ENCODE measurements around the gene ADGRG4.

The ADGRG4 gene

GRCh38 chrX:136292656-136293055 lies 8.1 kb upstream of the ADGRG4 start:
- DNase-seq (ENCODE audit: low read depth in 2 of 2): no peak

- no peak for DNase-seq (ENCODE audit: low read depth in 2 of 2)
Measured at GRCh38 chrX:136295380-136295779, 5.4 kb upstream of the ADGRG4 start.

- DNase-seq (ENCODE audit: low read depth in 2 of 2): no peak
Measured at GRCh38 chrX:136303041-136303440, 2.3 kb downstream of the ADGRG4 start.

DNA sequence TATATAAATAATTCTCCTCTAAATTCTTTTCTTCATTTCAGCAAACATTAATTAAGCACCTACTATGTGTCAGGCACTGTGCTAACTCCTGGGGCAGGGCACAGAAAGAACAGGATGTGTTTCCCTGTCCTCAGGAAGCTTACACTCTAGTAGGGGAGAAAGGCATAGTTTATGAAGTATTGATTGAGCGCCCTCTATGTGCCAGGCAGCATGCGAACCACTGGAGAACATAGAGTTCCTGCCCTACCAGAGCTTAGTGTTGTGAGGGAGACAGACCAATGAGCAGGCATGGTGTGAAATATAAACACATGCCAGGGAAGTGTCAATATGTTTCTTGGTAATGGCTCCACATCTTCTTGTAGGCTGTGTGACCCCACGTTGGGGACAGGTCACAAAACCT lies 3.7 kb downstream of the ADGRG4 start:
- DNase-seq (ENCODE audit: low read depth in 2 of 2): no peak

DNA sequence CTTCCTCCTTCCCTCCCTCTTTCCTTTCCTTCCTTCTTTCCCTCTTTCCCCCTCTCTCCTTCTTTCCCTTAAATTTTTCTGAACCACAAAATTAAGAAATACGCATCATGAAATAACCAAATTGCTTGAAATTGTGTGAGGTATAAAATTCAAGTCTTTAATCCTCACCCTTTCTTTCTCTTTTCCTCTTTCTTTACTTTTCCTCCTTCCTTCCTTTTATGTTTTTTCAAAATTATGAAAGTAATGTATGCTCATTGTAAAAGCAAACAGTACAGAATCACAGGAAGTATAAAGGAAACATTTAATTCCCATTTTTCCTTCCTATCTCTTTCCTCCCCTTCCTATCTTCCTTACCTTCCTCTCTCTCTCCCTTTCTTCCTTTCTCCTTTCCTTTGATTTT lies 5.4 kb downstream of the ADGRG4 start:
- DNase-seq (ENCODE audit: low read depth in 2 of 2): no peak

DNA sequence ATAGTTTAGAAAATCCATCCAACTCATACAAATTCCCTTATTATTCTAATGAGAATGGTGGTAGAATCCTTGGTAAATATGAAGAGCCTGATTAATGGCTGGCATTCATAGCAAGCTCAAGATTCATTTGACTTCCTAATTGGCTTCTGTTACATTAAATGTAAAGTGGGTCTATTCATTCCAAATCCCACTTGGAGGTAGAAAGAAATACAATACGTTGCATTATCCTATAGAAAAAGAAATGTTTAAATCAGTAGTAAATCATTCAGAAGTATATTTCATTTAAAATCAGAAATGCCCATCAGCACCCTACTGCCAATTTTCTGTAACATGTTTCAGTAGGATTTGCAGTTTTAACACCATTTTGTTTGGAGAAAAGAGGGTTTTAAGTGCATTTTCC lies 6.7 kb downstream of the ADGRG4 start:
- DNase-seq (ENCODE audit: low read depth in 2 of 2): no peak

DNA sequence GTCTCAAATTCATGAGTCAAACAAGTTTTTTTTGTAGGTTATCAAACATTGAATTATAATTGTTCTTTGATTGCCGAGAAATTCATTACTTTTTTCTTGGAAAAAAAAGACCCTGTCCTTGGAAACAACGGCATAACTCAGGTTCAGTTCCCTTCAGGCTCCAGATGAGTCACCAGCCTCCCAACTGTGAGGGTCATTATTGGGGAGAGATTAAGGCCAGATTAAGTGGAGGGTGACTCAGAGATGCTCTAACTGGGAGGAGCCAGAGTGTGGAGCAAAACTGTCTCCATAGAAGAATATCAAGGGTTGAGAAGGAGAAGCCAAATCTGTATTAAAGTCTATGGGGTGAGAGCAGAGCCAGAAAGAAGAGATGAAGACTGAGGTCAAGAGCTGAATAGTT lies 9.6 kb downstream of the ADGRG4 start:
- no peak for DNase-seq (ENCODE audit: low read depth in 2 of 2)

- DNase-seq (ENCODE audit: low read depth in 2 of 2): no peak
Measured at GRCh38 chrX:136318156-136318555, 17.4 kb downstream of the ADGRG4 start.

DNA sequence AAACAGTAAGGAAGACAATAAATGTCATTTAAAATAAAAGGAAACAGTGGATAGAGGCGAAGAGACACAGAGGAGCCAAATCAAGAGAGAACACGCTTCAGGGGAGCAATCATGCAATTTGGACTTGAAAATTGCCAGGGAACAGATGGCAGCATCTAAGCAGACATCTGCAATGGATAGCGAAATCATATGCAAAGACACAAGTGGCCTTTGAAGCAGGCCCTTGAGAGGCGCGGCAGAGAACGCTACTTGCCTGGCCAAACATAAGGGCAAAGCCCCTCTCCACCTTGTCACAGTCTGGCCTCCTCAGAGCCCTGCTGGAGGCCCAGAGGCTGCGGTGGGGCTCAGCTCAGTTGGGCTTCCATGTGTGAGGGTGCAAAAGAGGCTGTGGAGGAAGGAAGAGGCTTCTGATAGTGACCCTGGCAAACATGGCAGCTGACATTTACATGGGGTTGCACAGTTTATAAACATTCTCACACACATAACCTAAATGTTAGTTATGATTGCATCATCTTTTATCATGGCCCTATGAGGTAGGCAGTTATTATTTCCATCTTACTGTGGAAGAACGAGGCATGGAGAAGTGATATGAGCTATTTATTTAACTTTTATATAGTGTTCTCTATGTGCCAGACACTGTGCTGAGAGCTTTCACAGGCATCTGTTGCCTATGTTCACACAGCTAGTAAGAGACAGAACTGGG lies 18.3 kb downstream of the ADGRG4 start:
- no peak for DNase-seq (ENCODE audit: low read depth in 2 of 2)

DNA sequence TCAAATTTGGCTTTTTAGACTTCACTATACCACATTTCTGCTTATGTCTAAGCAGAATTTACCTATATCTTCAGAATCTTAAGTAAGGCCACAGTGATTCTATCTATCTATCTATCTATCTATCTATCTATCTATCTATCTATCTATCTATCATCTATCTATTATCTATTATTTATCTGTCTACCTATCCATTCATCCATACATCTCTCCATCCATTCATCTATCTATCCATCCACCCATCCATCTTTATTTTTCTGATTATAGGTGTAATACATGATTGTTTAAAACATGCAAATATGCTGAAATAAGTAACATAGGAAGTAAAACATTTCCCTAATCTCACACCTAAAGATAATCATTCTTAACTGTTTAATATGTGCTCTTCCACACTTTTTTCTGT lies 18.8 kb downstream of the ADGRG4 start:
- no peak for DNase-seq (ENCODE audit: low read depth in 2 of 2)

GRCh38 chrX:136321532-136321931 lies 20.8 kb downstream of the ADGRG4 start:
- no peak for DNase-seq (ENCODE audit: low read depth in 2 of 2)

DNA sequence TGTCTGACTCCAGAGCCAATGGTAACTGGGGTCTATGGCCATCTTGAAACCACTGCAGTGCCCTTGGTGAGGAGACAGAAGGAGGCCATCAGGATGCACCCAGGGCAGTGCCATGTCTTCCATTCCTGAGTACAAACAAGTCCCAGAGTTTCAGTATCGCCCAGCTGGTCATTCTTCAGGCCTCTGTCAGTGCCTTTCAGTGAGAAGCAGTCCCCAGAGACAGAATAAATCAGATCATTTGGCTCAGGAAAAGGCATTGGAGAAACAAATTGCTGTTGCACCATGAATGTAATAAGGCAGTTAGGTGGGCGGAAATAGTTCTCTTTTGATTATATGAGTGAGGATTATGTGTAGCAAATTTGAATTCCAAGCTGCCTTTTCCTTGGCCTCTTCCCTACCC lies 21.3 kb downstream of the ADGRG4 start:
- no peak for DNase-seq (ENCODE audit: low read depth in 2 of 2)

DNA sequence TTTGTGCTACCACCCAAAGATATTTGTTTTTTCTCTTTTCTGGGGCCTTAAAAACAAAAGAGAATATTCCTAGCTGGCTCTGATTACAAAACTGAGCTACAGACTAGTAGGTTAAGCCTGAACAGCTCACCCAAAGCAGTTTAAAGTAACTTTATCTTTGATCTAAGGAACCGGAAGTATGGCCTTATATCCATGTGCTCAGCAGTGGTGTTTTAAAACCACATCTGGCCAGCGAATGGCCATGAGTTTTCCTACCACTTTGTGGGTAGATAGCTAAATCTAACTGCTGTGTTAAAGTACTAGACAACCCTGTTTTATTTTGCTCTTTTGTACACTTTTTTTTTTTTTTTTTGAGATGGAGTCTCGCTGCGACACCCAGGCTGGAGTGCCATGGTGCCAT lies 24.6 kb downstream of the ADGRG4 start:
- no peak for DNase-seq (ENCODE audit: low read depth in 2 of 2)

DNA sequence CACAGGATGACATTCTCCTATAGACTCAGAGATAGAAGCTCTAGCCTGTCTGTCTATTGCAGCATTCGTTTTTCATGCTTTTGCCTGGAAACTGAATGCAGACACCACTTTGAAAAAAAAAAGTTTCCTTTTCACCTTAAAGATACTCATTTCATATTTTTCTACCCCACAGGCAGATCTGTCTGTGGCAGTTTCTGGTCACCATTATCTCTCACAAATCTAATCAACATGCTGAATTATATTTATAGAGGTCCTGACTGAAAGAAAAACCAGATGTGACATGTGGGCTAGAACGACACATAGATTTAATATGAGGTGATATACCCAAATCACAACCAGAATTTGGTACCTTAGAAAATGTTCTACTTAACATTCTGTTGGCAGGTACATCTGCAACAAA lies 28.2 kb downstream of the ADGRG4 start:
- no peak for DNase-seq (ENCODE audit: low read depth in 2 of 2)

DNA sequence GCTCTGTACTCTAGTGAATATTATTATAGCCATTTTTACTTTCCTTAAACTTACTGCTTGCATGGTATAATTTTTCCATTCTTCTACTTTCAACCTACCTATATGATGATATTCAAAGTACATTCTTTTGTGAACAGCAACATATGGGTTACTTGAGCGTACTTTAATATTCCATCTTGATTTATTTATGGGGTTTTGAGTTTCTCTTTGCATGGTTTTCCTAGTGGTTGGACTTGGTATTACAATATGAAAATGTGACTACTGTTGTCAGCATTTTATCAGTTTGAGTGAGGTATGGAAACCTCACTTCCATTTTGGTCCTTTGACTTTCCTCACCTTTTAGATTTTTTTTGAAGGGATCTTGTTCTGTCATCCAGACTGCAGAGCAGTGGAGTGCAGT lies 35.9 kb downstream of the ADGRG4 start:
- no peak for DNase-seq (ENCODE audit: low read depth in 2 of 2)

DNA sequence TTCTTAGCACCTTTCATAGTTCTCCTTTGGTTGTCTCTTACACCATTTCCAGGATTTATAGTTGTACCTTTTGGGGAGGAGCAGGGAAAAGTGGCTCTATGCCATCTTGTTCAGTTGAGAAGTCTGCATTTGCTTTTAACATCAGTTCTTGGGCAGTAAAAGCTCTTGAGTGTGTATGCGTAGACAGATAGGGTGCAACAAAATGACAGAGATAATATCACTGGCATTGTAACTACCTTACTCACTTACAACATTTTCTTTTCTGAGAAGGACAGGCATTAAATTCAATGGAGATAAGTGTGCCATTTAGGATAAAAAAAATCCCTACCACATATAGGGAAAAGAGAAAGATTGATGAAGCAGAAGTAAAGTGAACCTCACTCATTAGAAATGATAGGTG lies 38.9 kb downstream of the ADGRG4 start:
- no peak for DNase-seq (ENCODE audit: low read depth in 2 of 2)

DNA sequence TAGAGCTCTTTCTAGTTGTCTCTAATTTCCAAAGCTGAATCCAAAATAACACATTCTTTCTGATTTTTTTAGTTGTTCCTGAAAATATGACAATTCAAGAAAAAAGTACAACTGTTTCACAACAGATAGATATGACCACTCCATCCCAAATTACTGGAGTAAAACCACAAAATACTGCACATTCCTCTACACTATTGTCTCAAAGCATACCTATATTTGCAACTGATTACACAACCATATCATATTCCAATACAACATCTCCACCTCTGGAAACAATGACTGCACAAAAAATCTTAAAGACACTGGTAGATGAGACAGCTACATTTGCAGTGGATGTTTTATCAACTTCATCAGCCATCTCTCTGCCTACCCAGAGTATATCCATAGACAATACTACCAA lies 43.6 kb downstream of the ADGRG4 start:
- no peak for DNase-seq (ENCODE audit: low read depth in 2 of 2)

DNA sequence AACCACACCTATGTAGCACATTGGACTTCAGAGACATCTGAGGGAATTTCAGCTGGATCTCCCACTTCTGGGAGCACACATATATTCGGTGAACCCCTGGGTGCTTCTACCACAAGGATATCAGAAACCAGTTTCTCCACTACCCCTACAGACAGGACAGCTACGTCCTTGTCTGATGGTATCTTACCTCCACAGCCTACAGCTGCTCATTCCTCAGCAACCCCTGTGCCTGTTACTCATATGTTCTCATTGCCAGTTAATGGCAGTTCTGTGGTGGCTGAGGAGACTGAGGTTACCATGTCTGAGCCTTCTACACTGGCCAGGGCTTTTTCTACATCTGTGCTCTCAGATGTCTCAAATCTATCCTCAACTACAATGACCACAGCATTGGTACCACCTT lies 45.7 kb downstream of the ADGRG4 start:
- no peak for DNase-seq (ENCODE audit: low read depth in 2 of 2)

DNA sequence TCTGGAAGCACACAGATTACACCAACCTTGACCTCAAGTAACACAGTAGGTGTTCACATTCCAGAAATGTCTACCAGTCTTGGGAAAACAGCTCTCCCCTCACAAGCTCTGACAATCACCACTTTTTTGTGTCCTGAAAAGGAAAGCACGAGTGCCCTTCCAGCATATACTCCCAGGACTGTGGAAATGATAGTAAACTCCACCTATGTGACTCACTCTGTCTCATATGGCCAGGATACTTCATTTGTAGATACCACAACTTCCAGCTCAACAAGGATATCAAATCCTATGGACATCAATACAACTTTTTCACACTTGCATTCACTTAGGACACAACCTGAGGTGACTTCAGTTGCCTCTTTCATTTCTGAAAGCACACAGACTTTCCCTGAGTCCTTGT lies 46.9 kb downstream of the ADGRG4 start:
- DNase-seq (ENCODE audit: low read depth in 2 of 2): no peak

- DNase-seq (ENCODE audit: low read depth in 2 of 2): no peak
Measured at GRCh38 chrX:136353526-136354093, 52.8 kb downstream of the ADGRG4 start.

DNA sequence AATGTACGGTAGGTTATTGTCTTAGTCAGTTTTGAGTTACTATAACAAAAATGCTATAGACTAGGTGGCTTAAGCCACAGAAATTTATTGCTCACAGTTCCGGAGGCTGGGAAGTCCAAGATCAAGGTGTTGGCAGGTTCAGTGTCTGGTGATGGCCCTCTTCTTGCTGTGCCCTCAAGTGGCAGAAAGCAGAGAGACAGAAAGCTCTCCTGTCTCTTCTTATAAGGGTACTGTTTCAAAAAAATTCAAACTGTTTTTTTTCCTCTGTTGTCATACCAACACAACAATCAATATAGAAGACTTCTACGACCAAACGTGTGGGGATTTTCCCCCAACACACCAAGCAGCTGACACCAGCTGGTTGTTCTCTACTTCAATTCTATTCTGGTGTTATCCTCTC lies 53.4 kb downstream of the ADGRG4 start:
- no peak for DNase-seq (ENCODE audit: low read depth in 2 of 2)

DNA sequence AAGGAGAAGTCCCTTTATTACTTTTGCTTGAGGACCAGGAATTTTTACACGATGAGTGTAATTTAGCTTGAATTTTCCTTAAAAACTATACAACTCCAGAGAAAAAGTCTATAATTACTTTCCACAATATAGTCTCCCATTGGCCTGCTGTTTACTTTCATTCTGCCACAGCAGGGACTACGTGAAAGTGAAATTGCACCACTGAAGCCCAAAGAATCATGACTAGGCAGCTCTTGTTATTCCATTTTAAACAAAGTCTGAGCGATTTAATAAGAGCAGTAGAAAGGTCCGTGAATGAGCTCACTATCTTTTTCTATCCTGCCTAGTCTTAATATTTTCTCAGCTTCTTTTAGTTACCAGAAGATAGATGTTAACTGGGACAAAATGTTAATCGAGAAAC lies 68.6 kb downstream of the ADGRG4 start:
- DNase-seq (ENCODE audit: low read depth in 2 of 2): no peak

DNA sequence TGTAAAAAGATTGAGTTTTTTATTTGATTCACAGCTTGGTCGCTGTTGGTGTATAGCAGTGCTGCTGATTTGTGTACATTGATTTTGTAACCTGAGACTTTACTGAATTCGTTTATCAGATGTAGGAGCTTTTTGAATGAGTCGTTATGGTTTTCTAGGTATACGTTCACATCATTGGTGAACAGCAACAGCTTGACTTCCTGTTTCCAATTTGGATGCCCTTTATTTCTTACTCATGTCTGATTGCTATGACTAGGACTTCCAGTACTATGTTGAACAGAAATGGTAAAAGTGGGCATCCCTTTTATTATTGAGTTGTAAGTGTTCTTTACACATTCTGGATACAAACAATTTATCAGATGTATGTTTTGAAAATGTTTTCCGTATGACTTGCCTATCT lies 76.0 kb downstream of the ADGRG4 start:
- no peak for DNase-seq (ENCODE audit: low read depth in 2 of 2)
